ENCODE measurements around the gene TMCC1.

The TMCC1 gene

GRCh38 chr3:129628169-129628522 is 265.4 kb downstream of the TMCC1 start:
- H3K4me1 ChIP-seq (ENCODE audit: control insufficient read depth, insufficient read depth, low read length), result peaks cover 39% of the 10 kb centered on the region
- H3K9ac ChIP-seq (ENCODE audit: low read length), result peak overlapping the region; percentile 97
- H3K9me3 ChIP-seq (ENCODE audit: control insufficient read depth, low read length), result no peaks in the 10 kb centered on the region
- peak; percentile 72 for DNase-seq (ENCODE audit: low read depth)
- H3K36me3 ChIP-seq (ENCODE audit: control insufficient read depth, insufficient read depth, low read length, severe bottlenecking), result no peaks in the 10 kb centered on the region
- H3K27me3 ChIP-seq (replicated peaks; ENCODE audit: control insufficient read depth, insufficient read depth, low read length), result no peaks in the 10 kb centered on the region
- peak overlapping the region; percentile 77 for H3K4me3 ChIP-seq (ENCODE audit: low read length)

GRCh38 chr3:129627350-129628168 is 266.0 kb downstream of the TMCC1 start:
- peak; percentile 73 for DNase-seq (ENCODE audit: low read depth)
- Histone ChIP-seq H3K4me3 (ENCODE audit: low read length) (peak overlapping the region; percentile 77), H3K9me3 (ENCODE audit: control insufficient read depth, low read length) (no peaks in the 10 kb centered on the region), H3K27me3 (replicated peaks; ENCODE audit: control insufficient read depth, insufficient read depth, low read length) (no peaks in the 10 kb centered on the region), H3K36me3 (ENCODE audit: control insufficient read depth, insufficient read depth, low read length, severe bottlenecking) (no peaks in the 10 kb centered on the region), H3K4me1 (ENCODE audit: control insufficient read depth, insufficient read depth, low read length) (peaks cover 41% of the 10 kb centered on the region), H3K9ac (ENCODE audit: low read length) (peak overlapping the region; percentile 97)

- Histone ChIP-seq H3K4me1 (ENCODE audit: control insufficient read depth, insufficient read depth, low read length) (peaks cover 44% of the 10 kb centered on the region), H3K36me3 (ENCODE audit: control insufficient read depth, insufficient read depth, low read length, severe bottlenecking) (no peaks in the 10 kb centered on the region), H3K27me3 (replicated peaks; ENCODE audit: control insufficient read depth, insufficient read depth, low read length) (no peaks in the 10 kb centered on the region), H3K4me3 (ENCODE audit: low read length) (peak overlapping the region; percentile 77), H3K9me3 (ENCODE audit: control insufficient read depth, low read length) (no peaks in the 10 kb centered on the region), H3K9ac (ENCODE audit: low read length) (peak overlapping the region; percentile 97)
- peak; percentile 74 for DNase-seq (ENCODE audit: low read depth)
Observed at GRCh38 chr3:129626744-129627349, 266.7 kb downstream of the TMCC1 start.

- Histone ChIP-seq H3K9ac (ENCODE audit: low read length) (peak overlapping the region; percentile 60), H3K27me3 (replicated peaks; ENCODE audit: control insufficient read depth, insufficient read depth, low read length) (no peaks in the 10 kb centered on the region), H3K36me3 (ENCODE audit: control insufficient read depth, insufficient read depth, low read length, severe bottlenecking) (no peaks in the 10 kb centered on the region), H3K4me3 (ENCODE audit: low read length) (no peak overlapping the region), H3K9me3 (ENCODE audit: control insufficient read depth, low read length) (no peaks in the 10 kb centered on the region), H3K4me1 (ENCODE audit: control insufficient read depth, insufficient read depth, low read length) (peaks cover 44% of the 10 kb centered on the region)
- no peak for DNase-seq (ENCODE audit: low read depth)
Observed at GRCh38 chr3:129625072-129625874, 268.2 kb downstream of the TMCC1 start.

GRCh38 chr3:129624347-129625071 is 269.0 kb downstream of the TMCC1 start:
- H3K9ac ChIP-seq (ENCODE audit: low read length), result peak overlapping the region; percentile 11
- no peaks in the 10 kb centered on the region for H3K36me3 ChIP-seq (ENCODE audit: control insufficient read depth, insufficient read depth, low read length, severe bottlenecking)
- H3K4me1 ChIP-seq (ENCODE audit: control insufficient read depth, insufficient read depth, low read length), result peaks cover 44% of the 10 kb centered on the region
- no peak for DNase-seq (ENCODE audit: low read depth)
- H3K9me3 ChIP-seq (ENCODE audit: control insufficient read depth, low read length), result no peaks in the 10 kb centered on the region
- H3K27me3 ChIP-seq (replicated peaks; ENCODE audit: control insufficient read depth, insufficient read depth, low read length), result no peaks in the 10 kb centered on the region
- H3K4me3 ChIP-seq (ENCODE audit: low read length), result no peak overlapping the region

- Histone ChIP-seq H3K9ac (ENCODE audit: low read length) (no peak overlapping the region), H3K27me3 (replicated peaks; ENCODE audit: control insufficient read depth, insufficient read depth, low read length) (no peaks in the 10 kb centered on the region), H3K9me3 (ENCODE audit: control insufficient read depth, low read length) (no peaks in the 10 kb centered on the region), H3K4me3 (ENCODE audit: low read length) (no peak overlapping the region), H3K36me3 (ENCODE audit: control insufficient read depth, insufficient read depth, low read length, severe bottlenecking) (no peaks in the 10 kb centered on the region), H3K4me1 (ENCODE audit: control insufficient read depth, insufficient read depth, low read length) (peaks cover 39% of the 10 kb centered on the region)
- DNase-seq (ENCODE audit: low read depth), result no peak
Observed at GRCh38 chr3:129623447-129624118, 269.9 kb downstream of the TMCC1 start.

GRCh38 chr3:129622933-129623332 is 270.6 kb downstream of the TMCC1 start:
- no peak for DNase-seq (ENCODE audit: low read depth)
- no peaks in the 10 kb centered on the region for H3K27me3 ChIP-seq (replicated peaks; ENCODE audit: control insufficient read depth, insufficient read depth, low read length)
- no peaks in the 10 kb centered on the region for H3K36me3 ChIP-seq (ENCODE audit: control insufficient read depth, insufficient read depth, low read length, severe bottlenecking)
- no peaks in the 10 kb centered on the region for H3K9me3 ChIP-seq (ENCODE audit: control insufficient read depth, low read length)
- peaks cover 36% of the 10 kb centered on the region for H3K4me1 ChIP-seq (ENCODE audit: control insufficient read depth, insufficient read depth, low read length)
- no peak overlapping the region for H3K9ac ChIP-seq (ENCODE audit: low read length)
- no peak overlapping the region for H3K4me3 ChIP-seq (ENCODE audit: low read length)

GRCh38 chr3:129622226-129622874 is 271.2 kb downstream of the TMCC1 start:
- peaks cover 30% of the 10 kb centered on the region for H3K4me1 ChIP-seq (ENCODE audit: control insufficient read depth, insufficient read depth, low read length)

GRCh38 chr3:129621626-129622225 is 271.8 kb downstream of the TMCC1 start:
- Histone ChIP-seq H3K9ac (ENCODE audit: low read length) (peak overlapping the region; percentile 40), H3K4me1 (ENCODE audit: control insufficient read depth, insufficient read depth, low read length) (peaks cover 31% of the 10 kb centered on the region), H3K27me3 (replicated peaks; ENCODE audit: control insufficient read depth, insufficient read depth, low read length) (no peaks in the 10 kb centered on the region), H3K36me3 (ENCODE audit: control insufficient read depth, insufficient read depth, low read length, severe bottlenecking) (no peaks in the 10 kb centered on the region), H3K4me3 (ENCODE audit: low read length) (no peak overlapping the region), H3K9me3 (ENCODE audit: control insufficient read depth, low read length) (no peaks in the 10 kb centered on the region)
- DNase-seq (ENCODE audit: low read depth), result no peak

More at GRCh38 chr3:129622226-129622874, 271.2 kb downstream of the TMCC1 start:
- Histone ChIP-seq H3K9ac (ENCODE audit: low read length) (peak overlapping the region; percentile 40), H3K36me3 (ENCODE audit: control insufficient read depth, insufficient read depth, low read length, severe bottlenecking) (no peaks in the 10 kb centered on the region), H3K4me3 (ENCODE audit: low read length) (no peak overlapping the region), H3K27me3 (replicated peaks; ENCODE audit: control insufficient read depth, insufficient read depth, low read length) (no peaks in the 10 kb centered on the region), H3K9me3 (ENCODE audit: control insufficient read depth, low read length) (no peaks in the 10 kb centered on the region)
- no peak for DNase-seq (ENCODE audit: low read depth)

All from adipocyte (in vitro differentiated cells).